PC-9 (cell line): ENCODE measurements around the gene CLCN3. TPM values are rescaled to one million over a fixed set of nuclear protein-coding genes. Genes with fewer than 3 reads are reported as not detected.
A peak's percentile ranks its signal among the peaks of the same experiment; 100 is the strongest.

Experiments
- BruUV-seq: library from RNA; stranded (reverse); fragments of 400-500 nt; replicated peaks from 2 replicates; lab custom pipeline; 2021; lab: Mats Ljungman, UMichigan
- CTCF ChIA-PET: fragments of 300-600 bp; sonication (Branson Sonifier 250); formaldehyde crosslinking; loops from one replicate; lab custom pipeline; 2022; ENCODE audit warnings: antibody characterized with exemption; lab: Charles Lee
- POLR2A ChIA-PET: fragments of 300-600 bp; sonication (Branson Sonifier 250); formaldehyde crosslinking; loops from one replicate; lab custom pipeline; 2022; ENCODE audit warnings: antibody characterized with exemption; ENCODE audit not compliant: unreplicated experiment; lab: Charles Lee
- DNase-seq, 2 experiments: peaks; one replicate each; pipeline versions ENCODE4 v3.0.0 to v3.0.0-alpha.2; 2015 to 2022; ENCODE audit warnings: mixed read lengths in 1 of 2
- H2AFZ ChIP-seq: fragments of 200-600 bp; sonication (generic); 2 replicates; pipeline ENCODE4 v1.8.1; 2017; ENCODE audit warnings: antibody characterized with exemption
- H3F3A ChIP-seq: fragments of 200-600 bp; sonication (generic); 2 replicates; pipeline ENCODE4 v1.8.1; 2017; ENCODE audit warnings: antibody characterized with exemption, mild to moderate bottlenecking, low read depth; ENCODE audit not compliant: insufficient read depth
- H3K27ac ChIP-seq: fragments of 200-600 bp; sonication (generic); 2 replicates; pipeline ENCODE4 v1.6.1; 2016; ENCODE audit warnings: mixed run types
- H3K27me3 ChIP-seq: fragments of 200-600 bp; sonication (generic); 2 replicates; pipeline ENCODE4 v1.6.1; 2016; ENCODE audit warnings: low read depth, mixed run types; ENCODE audit not compliant: insufficient read depth
- H3K36me3 ChIP-seq: fragments of 200-600 bp; sonication (generic); 2 replicates; pipeline ENCODE4 v1.6.1; 2016; ENCODE audit warnings: low read depth, mixed run types
- H3K4me1 ChIP-seq: fragments of 200-600 bp; sonication (generic); replicated peaks from 2 replicates; pipeline ENCODE4 v1.6.1; 2016; ENCODE audit warnings: mixed run types; ENCODE audit not compliant: insufficient read depth
- H3K4me2 ChIP-seq: fragments of 200-600 bp; sonication (generic); 2 replicates; pipeline ENCODE4 v1.6.1; 2017; ENCODE audit warnings: mixed run types
- H3K4me3 ChIP-seq: fragments of 200-600 bp; sonication (generic); 2 replicates; pipeline ENCODE4 v1.6.1; 2016; ENCODE audit warnings: mixed run types
- H3K79me2 ChIP-seq: fragments of 200-600 bp; sonication (generic); 2 replicates; pipeline ENCODE4 v1.6.1; 2017; ENCODE audit warnings: low read depth, mixed run types
- H3K9me2 ChIP-seq: fragments of 200-600 bp; sonication (generic); 2 replicates; pipeline ENCODE4 v1.8.1; 2017; ENCODE audit warnings: mild to moderate bottlenecking; ENCODE audit not compliant: insufficient read depth
- H3K9me3 ChIP-seq: fragments of 200-600 bp; sonication (generic); 2 replicates; pipeline ENCODE4 v1.8.1; 2016; ENCODE audit warnings: low read depth; ENCODE audit not compliant: insufficient read depth
- H4K20me1 ChIP-seq: fragments of 200-600 bp; sonication (generic); 2 replicates; pipeline ENCODE4 v1.8.1; 2017; ENCODE audit not compliant: insufficient read depth
- CTCF ChIP-seq: fragments of 200-600 bp; sonication (generic); conservative IDR thresholded peaks from 2 replicates; pipeline ENCODE4 v1.6.1; 2017; ENCODE audit warnings: mixed run types, antibody characterized with exemption, mild to moderate bottlenecking, moderate library complexity
- EZH2 ChIP-seq: fragments of 200-600 bp; sonication (generic); IDR thresholded peaks from 2 replicates; pipeline ENCODE4 v1.8.0; 2017; ENCODE audit warnings: antibody characterized with exemption, low read depth
- intact Hi-C: fragments of 100-400 bp; cut with micrococcal nuclease; formaldehyde crosslinking; loops from one replicate; pipeline ENCODE4 v1.10.0; 2022; ENCODE audit not compliant: unreplicated experiment
- total RNA-seq: library from RNA; stranded (reverse); gene quantifications from 2 replicates; pipeline ENCODE4 v1.2.3, GENCODE V29; 2021

CLCN3 gene
- total RNA-seq, 1 experiment from 2014 or later = 51.6 TPM

- no peaks in the 10 kb centered on the region for H3K9me2 ChIP-seq
- H3K4me2 ChIP-seq = no peak overlapping the region
- intact Hi-C loops = loop anchor here (10.0 kb wide), 1 partner anchor 747 kb away; no protein-coding TSS in a partner anchor
- no peaks in the 10 kb centered on the region for H3K79me2 ChIP-seq
- DNase-seq = no peak
- peaks cover 18% of the 10 kb centered on the region for H3K4me1 ChIP-seq
- no peak overlapping the region for H2AFZ ChIP-seq
- H3K27me3 ChIP-seq = no peaks in the 10 kb centered on the region
- H3K9me3 ChIP-seq = no peaks in the 10 kb centered on the region
- TF ChIP-seq CTCF = no peak
- TF ChIP-seq EZH2 = no peak
- no peaks in the 10 kb centered on the region for H3K36me3 ChIP-seq
- ChIA-PET POLR2A (interaction anchor here (0.7 kb wide), 1 partner anchor 282 kb away, joined by 12 read pairs; no protein-coding TSS in a partner anchor), CTCF (no interaction called here)
- no peak overlapping the region for H3K4me3 ChIP-seq
- no peaks in the 10 kb centered on the region for H3F3A ChIP-seq
- BruUV-seq = no TSS peak
- no peaks in the 10 kb centered on the region for H4K20me1 ChIP-seq
- H3K27ac ChIP-seq = no peak overlapping the region
Measured at GRCh38 chr4:169741569-169741968, 121.2 kb downstream of the CLCN3 start.

- Histone ChIP-seq H3K4me1 (peaks cover 18% of the 10 kb centered on the region), H3F3A (no peaks in the 10 kb centered on the region), H3K79me2 (no peaks in the 10 kb centered on the region), H3K9me2 (no peaks in the 10 kb centered on the region), H3K9me3 (no peaks in the 10 kb centered on the region), H2AFZ (no peak overlapping the region), H3K36me3 (no peaks in the 10 kb centered on the region), H3K27ac (no peak overlapping the region), H3K4me2 (peak overlapping the region; percentile 10; the same call in 1 of the 2 replicates), H4K20me1 (no peaks in the 10 kb centered on the region), H3K4me3 (no peak overlapping the region), H3K27me3 (no peaks in the 10 kb centered on the region)
- ChIA-PET POLR2A (no interaction called here), CTCF (no interaction called here)
- no peak for TF ChIP-seq EZH2
- no peak for TF ChIP-seq CTCF
- intact Hi-C loops = loop anchor here (10.0 kb wide), 1 partner anchor 750 kb away; no protein-coding TSS in a partner anchor
- BruUV-seq = no TSS peak
- DNase-seq = no peak
Measured at GRCh38 chr4:169744601-169745000, 124.2 kb downstream of the CLCN3 start.

GRCh38 chr4:169745291-169745690, 124.9 kb downstream of the CLCN3 start:
- peak overlapping the region; percentile 16; the same call in 1 of the 2 replicates for H3K27ac ChIP-seq
- CTCF ChIA-PET = no interaction called here
- intact Hi-C loops = loop anchor here (10.0 kb wide), 1 partner anchor 750 kb away; no protein-coding TSS in a partner anchor
- H3K79me2 ChIP-seq = no peaks in the 10 kb centered on the region
- no peak for TF ChIP-seq EZH2
- TF ChIP-seq CTCF = no peak
- H4K20me1 ChIP-seq = no peaks in the 10 kb centered on the region
- H3K27me3 ChIP-seq = no peaks in the 10 kb centered on the region
- H2AFZ ChIP-seq = no peak overlapping the region
- no peak for DNase-seq
- H3F3A ChIP-seq = no peaks in the 10 kb centered on the region
- peak overlapping the region; percentile 31; the same call in 1 of the 2 replicates for H3K4me2 ChIP-seq
- no peaks in the 10 kb centered on the region for H3K36me3 ChIP-seq
- H3K4me3 ChIP-seq = no peak overlapping the region
- BruUV-seq = no TSS peak
- H3K4me1 ChIP-seq = peaks cover 18% of the 10 kb centered on the region
- POLR2A ChIA-PET = no interaction called here
- no peaks in the 10 kb centered on the region for H3K9me2 ChIP-seq
- no peaks in the 10 kb centered on the region for H3K9me3 ChIP-seq
